Measurements from ENCODE around the gene FBXO38.
"Not testable (repeated sequence)": the region's sequence is repeated elsewhere in the genome, so short reads cannot be mapped to it uniquely, and the experiment has no call there.

Gene FBXO38

GRCh38 chr5:148437249-148437648, 53.5 kb downstream of the FBXO38 start:
- no peak for DNase-seq

DNA sequence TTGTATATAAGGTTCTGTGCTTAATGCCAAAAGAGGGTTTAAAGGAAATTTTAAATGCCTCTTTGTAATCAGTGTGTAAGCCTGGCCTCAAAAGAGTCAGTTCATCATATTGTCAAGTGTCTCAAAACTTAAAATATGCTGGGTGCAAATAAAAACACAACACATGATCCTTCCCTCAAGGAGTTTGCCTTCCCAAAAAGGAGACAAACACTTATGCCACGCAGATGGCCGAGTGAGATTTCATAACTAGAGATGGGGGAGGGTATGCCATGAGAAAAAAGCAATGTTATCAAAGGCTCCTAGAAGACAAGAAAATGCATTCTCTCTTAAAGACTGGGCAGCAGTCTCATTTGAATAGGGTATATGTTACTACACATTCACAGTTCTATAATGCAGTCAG, 55.2 kb downstream of the FBXO38 start:
- DNase-seq, result no peak

- no peak for DNase-seq
Measured at GRCh38 chr5:148443241-148443640, 59.5 kb downstream of the FBXO38 start.

GRCh38 chr5:148443998-148444397, 60.2 kb downstream of the FBXO38 start:
- DNase-seq, result peak; percentile 26 to 59

GRCh38 chr5:148445578-148445977, 61.8 kb downstream of the FBXO38 start:
- no peak for DNase-seq

DNA sequence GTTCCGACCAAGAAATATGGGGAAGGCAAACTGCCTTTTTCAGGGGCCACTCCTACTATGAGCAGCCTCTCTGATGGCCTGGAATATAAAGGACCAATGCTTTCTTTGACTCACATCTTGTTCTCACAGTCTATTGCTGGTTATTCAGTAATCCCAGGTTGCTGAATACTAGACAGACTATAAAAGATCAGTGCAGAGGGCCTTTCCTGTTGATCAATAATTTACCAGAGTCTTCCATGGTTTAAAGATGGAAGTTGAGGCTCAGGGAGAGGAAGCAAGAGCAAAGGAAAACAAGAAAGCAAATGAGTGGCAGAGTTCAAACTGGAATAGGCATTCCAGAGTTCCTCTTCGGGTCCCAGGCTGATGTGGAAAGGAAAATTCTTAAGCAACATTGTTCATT, 62.9 kb downstream of the FBXO38 start:
- DNase-seq, result no peak

DNA sequence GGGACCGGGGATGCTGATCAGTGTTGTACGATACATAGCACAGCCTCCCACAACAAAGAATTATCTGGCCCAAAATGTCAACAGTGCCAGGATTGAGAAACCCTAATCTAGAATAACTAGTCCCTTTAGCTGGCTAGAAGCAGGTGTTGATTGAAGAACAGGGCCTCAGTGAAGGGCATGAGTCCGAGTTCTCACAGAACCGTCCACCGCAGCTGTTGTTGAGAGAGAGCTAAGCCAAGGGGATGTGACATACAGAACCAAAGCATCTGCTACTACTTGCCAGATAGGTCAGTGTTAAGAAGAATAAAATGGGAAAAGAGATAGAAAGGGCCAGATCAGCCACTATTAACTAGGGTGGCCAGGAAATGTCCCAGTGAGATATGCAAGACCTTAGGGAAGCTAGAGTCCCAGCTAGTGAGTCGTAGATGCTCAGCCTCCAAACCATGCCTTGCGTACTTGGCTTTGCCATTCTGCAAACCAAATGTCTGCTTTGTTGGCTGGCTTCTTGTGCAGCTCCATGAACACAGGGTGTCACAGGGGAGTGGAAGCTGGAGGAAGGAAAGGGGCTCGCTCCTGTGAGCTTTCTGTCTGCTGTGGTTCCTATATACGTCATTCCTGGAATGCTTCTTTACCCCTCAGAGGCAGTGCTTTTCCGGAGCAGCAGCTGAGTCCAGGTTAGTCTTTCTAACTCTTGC, 68.9 kb downstream of the FBXO38 start:
- DNase-seq, result no peak

- no peak for DNase-seq
Measured at GRCh38 chr5:148454576-148454975, 70.8 kb downstream of the FBXO38 start.

GRCh38 chr5:148455185-148455584, 71.4 kb downstream of the FBXO38 start:
- no peak for DNase-seq

GRCh38 chr5:148457183-148457620, 73.4 kb downstream of the FBXO38 start:
- DNase-seq, result peak in 1 of 2 donors; percentile 21

- no peak for DNase-seq
Measured at GRCh38 chr5:148458036-148458888, 74.5 kb downstream of the FBXO38 start.

DNA sequence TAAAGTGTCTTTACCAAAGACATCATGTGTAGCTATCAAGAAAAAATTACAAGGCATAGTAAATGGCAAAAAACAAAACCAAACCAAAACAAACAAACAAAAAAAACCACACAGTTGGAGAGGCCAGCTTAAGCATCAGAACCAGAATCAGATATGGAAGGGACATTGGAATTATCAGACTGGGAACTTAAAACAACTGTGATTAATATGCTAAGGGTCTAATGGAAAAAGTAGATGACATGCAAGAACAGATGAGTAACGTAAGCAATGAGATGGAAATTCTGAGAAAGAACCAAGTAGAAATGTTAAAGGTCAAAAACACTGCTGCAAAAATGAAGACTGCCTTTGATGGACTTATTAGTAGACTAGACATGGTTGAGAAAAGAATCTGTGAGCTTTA, 75.9 kb downstream of the FBXO38 start:
- no peak for DNase-seq

GRCh38 chr5:148465381-148466235, 81.8 kb downstream of the FBXO38 start:
- no peak for DNase-seq

DNA sequence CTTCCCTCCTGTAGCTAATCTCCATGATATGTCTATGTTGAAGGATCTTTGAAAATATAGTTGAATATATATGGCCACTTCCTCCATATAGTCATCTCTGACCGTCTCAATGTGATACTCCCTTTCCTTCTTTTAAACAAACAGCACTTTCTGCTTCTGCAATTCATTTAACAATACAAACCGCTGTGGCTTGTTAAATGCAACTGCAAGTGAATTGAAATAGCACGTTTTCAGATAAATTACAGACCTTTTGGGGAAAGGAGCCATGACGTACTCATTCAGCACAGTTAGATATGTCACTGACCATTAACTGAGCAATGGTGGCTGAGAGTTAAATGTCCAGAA, 82.5 kb downstream of the FBXO38 start:
- DNase-seq, result no peak

GRCh38 chr5:148467958-148468357, 84.2 kb downstream of the FBXO38 start:
- no peak for DNase-seq

DNA sequence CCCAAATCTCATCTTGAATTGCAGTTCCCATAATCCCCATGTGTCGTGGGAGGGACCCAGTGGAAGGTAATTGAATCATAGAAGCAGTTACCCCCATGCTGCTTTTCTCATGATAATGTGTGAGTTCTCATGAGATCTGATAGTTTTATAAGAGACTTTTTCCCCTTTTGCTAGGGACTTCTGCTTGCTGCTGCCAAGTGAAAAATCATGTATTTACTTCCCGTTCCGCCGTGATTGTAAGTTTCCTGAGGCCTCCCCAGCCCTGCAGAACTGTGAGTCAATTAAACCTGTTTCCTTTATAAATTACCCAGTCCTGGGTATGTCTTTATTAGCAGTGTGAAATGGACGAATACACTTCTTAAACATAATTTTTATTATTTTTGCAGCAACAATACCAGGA, 85.0 kb downstream of the FBXO38 start:
- not testable (repeated sequence) for DNase-seq

GRCh38 chr5:148469501-148469935, 85.8 kb downstream of the FBXO38 start:
- DNase-seq, result no peak

GRCh38 chr5:148471379-148471778, 87.6 kb downstream of the FBXO38 start:
- DNase-seq, result no peak

DNA sequence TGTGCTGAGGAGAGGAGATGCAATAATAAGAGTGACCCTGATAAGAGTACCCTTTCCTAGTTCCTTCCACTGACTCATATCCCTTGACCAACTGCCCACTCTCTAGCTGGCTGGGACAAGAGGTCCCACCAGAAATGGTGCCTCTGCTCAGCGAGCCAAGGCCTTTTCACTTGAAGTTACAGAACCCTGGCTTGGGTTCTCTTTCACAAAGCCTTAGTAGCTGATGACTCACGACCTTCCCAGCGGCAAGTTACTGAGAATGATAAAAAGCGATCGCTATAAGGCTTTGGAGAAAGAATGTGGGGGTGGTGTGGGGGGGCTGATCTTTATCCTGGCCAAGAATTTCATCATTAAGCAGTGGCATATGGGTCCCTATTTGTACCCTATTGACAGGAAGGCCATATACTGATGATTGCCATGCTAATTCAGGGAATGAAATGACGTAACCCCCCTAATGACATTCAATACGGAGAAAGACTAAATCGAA, 90.3 kb downstream of the FBXO38 start:
- no peak for DNase-seq

DNA sequence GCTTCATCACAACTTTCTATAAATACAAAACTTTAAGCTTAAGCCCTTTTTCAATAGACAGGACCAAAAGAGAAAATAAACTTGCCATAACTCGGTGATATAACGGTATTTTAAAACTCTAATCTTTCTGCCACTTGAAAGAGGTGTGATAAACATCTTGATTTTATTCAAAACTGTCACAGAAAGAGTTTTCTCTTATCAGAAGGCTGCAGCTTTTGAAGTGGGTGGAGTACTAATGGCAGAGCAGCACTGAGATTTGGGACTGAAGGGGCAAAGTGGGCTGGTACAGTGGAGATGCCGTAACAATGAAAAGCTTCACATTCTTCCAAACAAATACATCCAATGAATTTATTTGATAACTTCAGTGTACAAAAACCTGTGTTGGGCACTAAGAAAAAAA, 92.5 kb downstream of the FBXO38 start:
- DNase-seq, result no peak

GRCh38 chr5:148477429-148477828, 93.7 kb downstream of the FBXO38 start:
- no peak for DNase-seq

GRCh38 chr5:148482196-148482595, 98.4 kb downstream of the FBXO38 start:
- no peak for DNase-seq

Measured in stimulated activated CD4-positive, alpha-beta T cell treated with anti-CD3 and anti-CD28 coated beads, Interleukin-2, amount 100 ng/mL, for 24 hours (primary cell).